Omental fat pad (tissue), 4 donors: ENCODE data around the gene CATSPERB. TPM values are rescaled to one million over a fixed set of nuclear protein-coding genes. Genes with fewer than 3 reads are reported as not detected.

Experiments
- ATAC-seq: fragments of 150-250 bp; one replicate; pipeline ENCODE4 v1.9.1; 2016; ENCODE audit warnings: mild to moderate bottlenecking, moderate library complexity; ENCODE audit not compliant: low FRiP score
- DNase-seq: peaks from one replicate; pipeline ENCODE4 v3.0.0-alpha.2; 2019; ENCODE audit warnings: low spot score
- total RNA-seq, 4 donors: library from RNA; depleted of rRNA; stranded (reverse); fragments of >200 nt; gene quantifications; one replicate each; pipeline ENCODE4 v1.1.0, GENCODE V29; 2016
- TF ChIP-seq, protein P1 (sequence below), 3 donors: fragments of 450-650 bp; IDR thresholded peaks; one replicate each; pipeline ENCODE4 v1.5.1; 2016 to 2017; ENCODE audit warnings: antibody characterized with exemption in 3 of 3, mild to moderate bottlenecking in 3 of 3, moderate library complexity in 2 of 3

The CATSPERB gene, protein sequence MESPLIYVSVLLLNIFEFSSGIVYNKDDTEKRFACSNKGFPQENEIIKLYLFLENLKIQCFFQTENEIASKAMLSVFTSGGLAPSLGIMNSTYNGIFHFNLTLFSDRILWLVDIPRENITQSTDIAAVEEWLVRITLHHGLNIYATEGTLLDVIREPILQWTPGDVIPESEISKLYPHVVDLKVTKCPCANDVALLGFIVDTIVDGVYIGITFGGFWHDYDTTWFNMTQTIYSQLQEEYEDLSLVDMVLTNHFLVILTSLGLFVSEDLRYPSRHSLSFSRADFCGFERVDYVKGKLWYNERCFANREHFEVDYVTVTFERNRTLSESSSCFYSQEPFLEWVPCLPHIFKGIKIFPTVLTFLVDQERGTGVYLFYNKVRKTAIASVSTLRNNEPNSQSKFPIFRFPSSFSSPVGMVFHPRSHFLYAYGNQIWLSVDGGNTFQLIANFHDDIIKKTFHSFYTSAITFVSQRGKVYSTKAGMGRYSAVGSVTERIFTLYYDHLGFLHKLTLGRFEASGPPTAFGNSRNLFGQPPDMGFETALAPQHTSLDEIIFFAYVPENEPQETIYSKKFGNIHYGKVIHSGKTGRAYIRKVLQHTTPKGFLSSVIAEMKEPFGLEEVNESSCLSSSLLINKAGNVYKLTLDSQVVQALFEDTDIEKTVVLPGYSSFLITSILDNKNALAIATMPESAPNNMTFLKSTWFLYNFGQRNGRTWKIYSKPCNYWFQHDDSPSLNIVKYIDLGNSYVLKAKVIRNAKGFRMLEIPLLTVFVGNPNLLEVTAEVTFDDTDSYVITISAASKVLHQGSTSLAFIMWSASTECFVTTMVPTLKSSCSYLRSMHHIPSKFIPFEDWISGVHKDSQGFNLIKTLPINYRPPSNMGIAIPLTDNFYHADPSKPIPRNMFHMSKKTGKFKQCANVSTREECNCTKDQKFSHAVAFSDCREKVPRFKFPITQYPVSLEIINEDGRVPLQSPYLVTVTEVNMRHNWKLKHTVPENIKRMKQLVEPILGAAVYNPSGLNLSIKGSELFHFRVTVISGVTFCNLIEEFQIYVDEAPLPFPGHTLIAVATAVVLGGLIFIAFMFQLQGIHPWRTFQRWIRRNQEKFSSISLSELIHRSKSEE
- 10 to 100 TPM in 1 of 4 donors, 1 to 10 TPM in 3; 4.5 to 11.5 (median 4.8) TPM for total RNA-seq

DNA sequence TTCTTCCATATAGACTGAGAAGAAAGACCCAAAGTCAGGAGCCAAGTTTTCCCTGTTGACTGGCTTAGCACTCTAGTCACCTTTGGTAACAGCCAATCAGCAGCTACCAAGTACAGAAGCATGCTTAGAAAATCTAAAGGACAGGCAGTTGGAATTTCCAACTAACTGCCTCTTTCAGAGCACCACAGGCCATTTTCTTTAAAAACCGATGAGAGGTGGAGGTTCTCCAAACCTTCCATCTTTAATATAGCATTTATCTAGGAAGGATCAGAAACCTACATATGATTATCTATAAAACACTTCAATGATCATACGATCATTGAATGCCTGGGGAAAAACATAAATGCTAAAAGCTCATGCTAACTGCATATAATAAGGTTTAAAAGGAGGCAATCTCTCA, at the start of gene CATSPERB:
CATSPERB (minus strand) TSS at position 101 of the 400 bp plus-strand sequence. CDS start 2,607 bp downstream, outside the sequence.
- no peak for ATAC-seq
- DNase-seq, result no peak
- TF ChIP-seq, protein P1, sequence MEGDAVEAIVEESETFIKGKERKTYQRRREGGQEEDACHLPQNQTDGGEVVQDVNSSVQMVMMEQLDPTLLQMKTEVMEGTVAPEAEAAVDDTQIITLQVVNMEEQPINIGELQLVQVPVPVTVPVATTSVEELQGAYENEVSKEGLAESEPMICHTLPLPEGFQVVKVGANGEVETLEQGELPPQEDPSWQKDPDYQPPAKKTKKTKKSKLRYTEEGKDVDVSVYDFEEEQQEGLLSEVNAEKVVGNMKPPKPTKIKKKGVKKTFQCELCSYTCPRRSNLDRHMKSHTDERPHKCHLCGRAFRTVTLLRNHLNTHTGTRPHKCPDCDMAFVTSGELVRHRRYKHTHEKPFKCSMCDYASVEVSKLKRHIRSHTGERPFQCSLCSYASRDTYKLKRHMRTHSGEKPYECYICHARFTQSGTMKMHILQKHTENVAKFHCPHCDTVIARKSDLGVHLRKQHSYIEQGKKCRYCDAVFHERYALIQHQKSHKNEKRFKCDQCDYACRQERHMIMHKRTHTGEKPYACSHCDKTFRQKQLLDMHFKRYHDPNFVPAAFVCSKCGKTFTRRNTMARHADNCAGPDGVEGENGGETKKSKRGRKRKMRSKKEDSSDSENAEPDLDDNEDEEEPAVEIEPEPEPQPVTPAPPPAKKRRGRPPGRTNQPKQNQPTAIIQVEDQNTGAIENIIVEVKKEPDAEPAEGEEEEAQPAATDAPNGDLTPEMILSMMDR (IDR thresholded peaks at IDR 0.05), result no peak

DNA sequence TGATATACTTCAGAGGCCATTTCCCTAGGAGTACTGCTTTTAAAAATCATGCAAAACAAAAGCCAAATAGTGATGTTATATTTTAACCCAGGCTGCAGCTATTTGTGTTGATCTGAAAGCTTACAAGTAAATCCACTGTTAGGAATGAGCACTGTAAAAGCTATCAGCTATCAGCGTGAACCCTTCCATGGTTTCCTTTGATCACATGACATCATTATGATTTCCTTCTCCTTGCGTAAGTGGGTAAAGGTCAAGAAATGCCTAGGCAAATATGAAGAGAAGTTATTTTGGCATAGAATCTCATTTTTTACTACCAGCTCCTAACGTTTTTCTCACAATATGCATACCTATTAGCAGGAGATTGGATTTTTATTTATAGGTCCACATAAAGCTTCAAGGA, 48.6 kb upstream of the CATSPERB start:
- no peak for DNase-seq
- no peak for ATAC-seq
- TF ChIP-seq, protein P1 (IDR thresholded peaks at IDR 0.05), result no peak

DNA sequence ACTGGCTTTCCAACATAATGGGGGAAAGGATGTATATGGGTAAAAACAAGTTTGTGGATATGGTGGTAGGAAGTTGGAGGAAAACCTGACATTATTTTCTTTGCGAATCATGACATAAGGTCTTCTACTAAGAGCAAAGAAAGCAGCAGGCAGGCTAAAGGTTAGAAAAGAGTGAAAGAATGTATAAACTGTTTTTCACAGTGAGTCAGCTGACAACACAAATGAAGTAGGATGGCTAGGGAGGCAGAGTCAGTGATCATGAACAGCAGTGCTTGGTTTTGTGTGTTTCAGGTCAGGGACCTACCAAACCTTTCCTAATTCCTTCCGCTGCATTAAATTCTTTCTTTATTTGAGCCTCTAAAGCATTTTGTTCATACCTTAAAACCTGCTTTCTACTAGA, 46.3 kb upstream of the CATSPERB start:
- TF ChIP-seq, protein P1 (IDR thresholded peaks at IDR 0.05), result no peak
- no peak for DNase-seq
- no peak for ATAC-seq

DNA sequence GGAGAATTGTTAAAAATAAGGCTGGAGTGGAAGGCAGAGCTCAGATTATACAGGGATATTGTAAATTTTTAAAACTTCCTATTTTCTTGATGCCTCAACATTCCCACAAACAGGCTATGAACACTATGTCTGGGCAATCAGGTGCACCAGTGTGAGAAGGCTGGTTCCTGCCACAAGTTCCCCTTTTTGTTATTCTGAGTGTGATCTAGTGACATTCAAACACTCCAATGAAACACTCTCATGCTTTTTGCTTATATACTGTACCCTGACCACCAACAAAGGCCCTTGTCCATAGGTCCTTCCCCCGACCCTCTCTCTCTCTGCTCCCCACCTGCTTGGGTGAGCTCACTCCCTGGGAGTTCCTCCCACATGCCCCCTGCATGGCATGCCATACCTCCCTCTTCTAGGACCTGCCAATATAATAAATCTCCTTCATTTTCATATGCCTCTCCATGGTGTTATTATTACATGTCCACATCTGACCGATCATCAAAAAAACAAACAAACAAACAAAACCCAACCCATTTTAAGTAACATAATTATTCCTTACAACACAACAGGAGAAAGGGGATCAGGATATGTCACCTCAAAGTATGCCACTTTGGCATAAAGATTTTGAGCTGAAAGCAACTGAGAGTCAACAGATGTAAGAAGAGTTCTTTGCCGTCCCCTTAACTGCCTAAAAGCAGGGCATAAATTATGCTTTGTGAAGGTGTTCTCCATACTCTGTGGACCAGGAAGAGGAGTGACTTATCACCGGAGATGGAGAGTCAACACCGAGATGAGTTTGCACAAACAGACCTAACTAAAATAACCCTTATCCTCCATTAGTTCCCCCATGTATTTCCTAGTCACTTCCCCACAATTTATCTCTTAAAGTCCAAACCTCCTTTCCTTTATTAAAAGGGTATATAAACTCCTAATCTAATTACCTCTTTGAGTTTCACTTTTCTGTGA, 42.5 kb upstream of the CATSPERB start:
- TF ChIP-seq, protein P1 (IDR thresholded peaks at IDR 0.05), result no peak
- no peak for ATAC-seq
- no peak for DNase-seq

DNA sequence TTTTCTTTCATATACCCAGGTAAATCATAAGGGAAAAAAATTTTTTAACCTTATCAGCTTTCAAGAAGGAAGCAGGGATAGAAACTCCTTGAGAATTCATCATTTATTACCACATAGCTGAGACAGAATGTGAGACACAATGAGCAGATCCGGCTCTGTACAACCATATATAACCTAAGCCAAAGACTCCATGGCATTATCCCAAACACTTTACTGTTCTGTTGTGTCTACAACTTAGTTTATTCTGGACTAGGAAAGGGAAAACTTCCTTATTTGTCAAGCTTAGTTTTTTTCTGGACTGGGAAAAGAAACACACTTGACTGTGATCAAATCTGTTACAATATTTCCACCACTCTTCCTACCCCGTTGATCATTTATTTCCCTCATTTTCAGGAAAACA, 38.3 kb upstream of the CATSPERB start:
- TF ChIP-seq, protein P1 (IDR thresholded peaks at IDR 0.05), result no peak
- DNase-seq (no peak), ATAC-seq (no peak)
